ENCODE measurements around the gene ZBTB7C.

ZBTB7C gene

GRCh38 chr18:48183613-48184012 lies 225.6 kb downstream of the ZBTB7C start:
- Histone ChIP-seq H3K27ac (ENCODE audit: low read length) (no peak overlapping the region), H3K9me3 (ENCODE audit: control insufficient read depth, insufficient read depth, low read length) (no peaks in the 10 kb centered on the region), H3K4me1 (ENCODE audit: control insufficient read depth, insufficient read depth, low read length) (peaks cover 2% of the 10 kb centered on the region; the same call in 1 of the 2 replicates), H3K4me3 (ENCODE audit: low read length) (no peak overlapping the region), H3K36me3 (ENCODE audit: control insufficient read depth, insufficient read depth, low read length) (no peaks in the 10 kb centered on the region), H3K27me3 (ENCODE audit: control insufficient read depth, insufficient read depth, low read length) (no peaks in the 10 kb centered on the region)
- no CpG with 5 or more reads among the region's 2 CpGs for WGBS (ENCODE audit: insufficient coverage, insufficient read length)
- no peak for DNase-seq (ENCODE audit: low read depth, low spot score)

- Histone ChIP-seq H3K4me3 (ENCODE audit: low read length) (no peak overlapping the region), H3K4me1 (ENCODE audit: control insufficient read depth, insufficient read depth, low read length) (peaks cover 2% of the 10 kb centered on the region; the same call in 1 of the 2 replicates), H3K36me3 (ENCODE audit: control insufficient read depth, insufficient read depth, low read length) (no peaks in the 10 kb centered on the region), H3K9me3 (ENCODE audit: control insufficient read depth, insufficient read depth, low read length) (no peaks in the 10 kb centered on the region), H3K27me3 (ENCODE audit: control insufficient read depth, insufficient read depth, low read length) (no peaks in the 10 kb centered on the region), H3K27ac (ENCODE audit: low read length) (no peak overlapping the region)
- WGBS (ENCODE audit: insufficient coverage, insufficient read length) = no CpG with 5 or more reads among the region's 3 CpGs
- no peak for DNase-seq (ENCODE audit: low read depth, low spot score)
These were observed 226.4 kb downstream of the ZBTB7C start for GRCh38 chr18:48182779-48183178.

DNA sequence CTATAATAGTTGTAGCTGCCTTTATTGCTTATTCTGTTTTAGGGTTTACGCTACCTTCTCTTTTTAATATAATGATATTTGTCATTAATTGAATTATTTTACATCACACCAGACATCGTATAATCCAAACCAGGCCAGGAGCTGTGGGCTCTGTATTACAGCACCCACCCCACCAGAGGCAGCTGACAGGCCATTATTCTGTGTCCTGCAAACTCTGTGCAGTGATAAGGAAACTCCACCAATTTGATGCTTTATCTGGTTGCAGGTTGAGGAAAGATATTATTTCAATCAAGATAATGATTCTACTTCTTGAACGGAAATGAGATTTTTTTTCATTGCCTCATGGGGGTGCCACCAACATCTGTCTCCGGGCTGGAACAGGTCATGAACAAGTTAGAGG lies 227.3 kb downstream of the ZBTB7C start:
- H3K4me3 ChIP-seq (ENCODE audit: low read length) = no peak overlapping the region
- no peak overlapping the region for H3K27ac ChIP-seq (ENCODE audit: low read length)
- WGBS (ENCODE audit: insufficient coverage, insufficient read length) = no CpG with 5 or more reads among the region's 4 CpGs
- no peaks in the 10 kb centered on the region for H3K9me3 ChIP-seq (ENCODE audit: control insufficient read depth, insufficient read depth, low read length)
- no peaks in the 10 kb centered on the region for H3K27me3 ChIP-seq (ENCODE audit: control insufficient read depth, insufficient read depth, low read length)
- no peak for DNase-seq (ENCODE audit: low read depth, low spot score)
- H3K36me3 ChIP-seq (ENCODE audit: control insufficient read depth, insufficient read depth, low read length) = no peaks in the 10 kb centered on the region
- peaks cover 2% of the 10 kb centered on the region; the same call in 1 of the 2 replicates for H3K4me1 ChIP-seq (ENCODE audit: control insufficient read depth, insufficient read depth, low read length)

DNA sequence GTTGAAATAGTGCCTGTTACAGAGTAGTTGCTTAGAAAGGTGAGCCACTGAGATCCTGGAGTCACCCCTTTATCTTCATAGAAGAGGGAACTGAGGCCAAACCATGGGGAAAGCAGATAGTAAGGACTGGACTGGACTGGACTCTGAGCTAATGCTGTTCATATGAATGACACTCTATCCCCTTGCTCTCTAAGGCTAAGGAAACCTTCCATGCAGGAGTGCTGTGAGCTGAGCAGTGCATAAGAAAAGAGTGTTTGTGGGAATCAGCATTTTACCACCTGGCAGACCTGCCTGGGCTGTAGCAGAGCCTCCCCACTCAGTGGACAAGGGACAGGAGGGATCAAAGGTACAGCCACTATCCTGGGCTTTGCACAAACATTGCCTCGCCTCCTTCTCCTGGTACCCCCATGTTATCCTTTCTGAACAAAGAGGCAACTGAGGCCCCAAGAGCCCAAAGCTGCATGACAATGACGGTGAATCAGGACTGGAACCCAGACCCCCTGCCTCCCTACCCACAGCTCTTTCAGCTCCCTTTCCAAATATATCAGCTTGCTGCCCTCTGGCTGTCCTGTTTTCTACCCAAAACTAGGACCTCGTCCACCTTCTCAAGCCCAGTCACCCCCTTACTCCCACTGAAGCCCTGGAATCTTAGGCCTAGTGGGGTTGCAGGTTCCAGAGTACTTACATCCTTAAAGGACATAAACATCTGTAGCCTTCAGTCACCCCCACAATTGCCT lies 227.9 kb downstream of the ZBTB7C start:
- no CpG with 5 or more reads among the region's 3 CpGs for WGBS (ENCODE audit: insufficient coverage, insufficient read length)
- peaks cover 2% of the 10 kb centered on the region; the same call in 1 of the 2 replicates for H3K4me1 ChIP-seq (ENCODE audit: control insufficient read depth, insufficient read depth, low read length)

GRCh38 chr18:48179666-48180065 lies 229.5 kb downstream of the ZBTB7C start:
- no CpG with 5 or more reads among the region's 2 CpGs for WGBS (ENCODE audit: insufficient coverage, insufficient read length)
- no peaks in the 10 kb centered on the region for H3K9me3 ChIP-seq (ENCODE audit: control insufficient read depth, insufficient read depth, low read length)
- no peaks in the 10 kb centered on the region for H3K27me3 ChIP-seq (ENCODE audit: control insufficient read depth, insufficient read depth, low read length)
- H3K4me1 ChIP-seq (ENCODE audit: control insufficient read depth, insufficient read depth, low read length) = peaks cover 2% of the 10 kb centered on the region; the same call in 1 of the 2 replicates
- H3K36me3 ChIP-seq (ENCODE audit: control insufficient read depth, insufficient read depth, low read length) = no peaks in the 10 kb centered on the region
- no peak overlapping the region for H3K27ac ChIP-seq (ENCODE audit: low read length)
- DNase-seq (ENCODE audit: low read depth, low spot score) = no peak
- no peak overlapping the region for H3K4me3 ChIP-seq (ENCODE audit: low read length)

More for the DNA sequence above, 227.9 kb downstream of the ZBTB7C start:
- DNase-seq (ENCODE audit: low read depth, low spot score) = no peak
- no peaks in the 10 kb centered on the region for H3K9me3 ChIP-seq (ENCODE audit: control insufficient read depth, insufficient read depth, low read length)
- no peaks in the 10 kb centered on the region for H3K36me3 ChIP-seq (ENCODE audit: control insufficient read depth, insufficient read depth, low read length)
- no peak overlapping the region for H3K4me3 ChIP-seq (ENCODE audit: low read length)
- H3K27me3 ChIP-seq (ENCODE audit: control insufficient read depth, insufficient read depth, low read length) = no peaks in the 10 kb centered on the region
- no peak overlapping the region for H3K27ac ChIP-seq (ENCODE audit: low read length)

GRCh38 chr18:48179001-48179400 lies 230.2 kb downstream of the ZBTB7C start:
- DNase-seq (ENCODE audit: low read depth, low spot score) = no peak
- Histone ChIP-seq H3K4me1 (ENCODE audit: control insufficient read depth, insufficient read depth, low read length) (peaks cover 2% of the 10 kb centered on the region; the same call in 1 of the 2 replicates), H3K27me3 (ENCODE audit: control insufficient read depth, insufficient read depth, low read length) (no peaks in the 10 kb centered on the region), H3K36me3 (ENCODE audit: control insufficient read depth, insufficient read depth, low read length) (no peaks in the 10 kb centered on the region), H3K9me3 (ENCODE audit: control insufficient read depth, insufficient read depth, low read length) (no peaks in the 10 kb centered on the region), H3K27ac (ENCODE audit: low read length) (no peak overlapping the region), H3K4me3 (ENCODE audit: low read length) (no peak overlapping the region)
- WGBS (ENCODE audit: insufficient coverage, insufficient read length) = no CpG with 5 or more reads among the region's 3 CpGs

DNA sequence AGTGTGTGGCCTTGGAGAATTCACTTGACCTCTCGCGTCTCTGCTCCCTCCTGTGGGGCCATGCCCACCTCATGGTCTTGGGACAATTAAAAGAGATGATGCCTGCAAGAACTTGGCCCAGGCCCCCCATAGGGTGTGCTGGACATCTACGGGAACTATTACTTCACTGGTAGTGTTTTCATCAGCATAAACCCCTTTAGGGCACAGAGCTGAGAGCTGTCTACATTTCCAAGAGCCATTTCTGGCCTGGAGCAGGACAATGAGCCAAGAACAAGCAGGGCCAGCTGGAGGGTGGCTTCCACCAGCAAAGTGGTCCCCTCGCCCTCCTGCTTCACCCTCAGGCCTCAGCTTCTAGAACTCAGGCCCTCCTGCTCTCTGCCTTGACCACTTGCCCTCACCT lies 232.3 kb downstream of the ZBTB7C start:
- DNase-seq (ENCODE audit: low read depth, low spot score) = no peak
- Histone ChIP-seq H3K27ac (ENCODE audit: low read length) (no peak overlapping the region), H3K9me3 (ENCODE audit: control insufficient read depth, insufficient read depth, low read length) (no peaks in the 10 kb centered on the region), H3K36me3 (ENCODE audit: control insufficient read depth, insufficient read depth, low read length) (no peaks in the 10 kb centered on the region), H3K27me3 (ENCODE audit: control insufficient read depth, insufficient read depth, low read length) (no peaks in the 10 kb centered on the region), H3K4me3 (ENCODE audit: low read length) (no peak overlapping the region), H3K4me1 (ENCODE audit: control insufficient read depth, insufficient read depth, low read length) (peaks cover 2% of the 10 kb centered on the region; the same call in 1 of the 2 replicates)
- WGBS (ENCODE audit: insufficient coverage, insufficient read length) = no CpG with 5 or more reads among the region's 4 CpGs

GRCh38 chr18:48173557-48173956 lies 235.6 kb downstream of the ZBTB7C start:
- DNase-seq (ENCODE audit: low read depth, low spot score) = no peak
- no CpG with 5 or more reads among the region's 2 CpGs for WGBS (ENCODE audit: insufficient coverage, insufficient read length)
- H3K4me3 ChIP-seq (ENCODE audit: low read length) = no peak overlapping the region
- no peaks in the 10 kb centered on the region for H3K27me3 ChIP-seq (ENCODE audit: control insufficient read depth, insufficient read depth, low read length)
- H3K9me3 ChIP-seq (ENCODE audit: control insufficient read depth, insufficient read depth, low read length) = no peaks in the 10 kb centered on the region
- H3K36me3 ChIP-seq (ENCODE audit: control insufficient read depth, insufficient read depth, low read length) = no peaks in the 10 kb centered on the region
- no peak overlapping the region for H3K27ac ChIP-seq (ENCODE audit: low read length)
- H3K4me1 ChIP-seq (ENCODE audit: control insufficient read depth, insufficient read depth, low read length) = no peaks in the 10 kb centered on the region

GRCh38 chr18:48172226-48173006 lies 236.8 kb downstream of the ZBTB7C start:
- WGBS (ENCODE audit: insufficient coverage, insufficient read length) = no CpG with 5 or more reads among the region's 19 CpGs
- Histone ChIP-seq H3K27me3 (ENCODE audit: control insufficient read depth, insufficient read depth, low read length) (no peaks in the 10 kb centered on the region), H3K27ac (ENCODE audit: low read length) (no peak overlapping the region), H3K4me1 (ENCODE audit: control insufficient read depth, insufficient read depth, low read length) (no peaks in the 10 kb centered on the region), H3K4me3 (ENCODE audit: low read length) (no peak overlapping the region), H3K36me3 (ENCODE audit: control insufficient read depth, insufficient read depth, low read length) (no peaks in the 10 kb centered on the region), H3K9me3 (ENCODE audit: control insufficient read depth, insufficient read depth, low read length) (no peaks in the 10 kb centered on the region)
- no peak for DNase-seq (ENCODE audit: low read depth, low spot score)

GRCh38 chr18:48171490-48172188 lies 237.5 kb downstream of the ZBTB7C start:
- no peak overlapping the region for H3K27ac ChIP-seq (ENCODE audit: low read length)
- H3K4me3 ChIP-seq (ENCODE audit: low read length) = no peak overlapping the region
- no peaks in the 10 kb centered on the region for H3K4me1 ChIP-seq (ENCODE audit: control insufficient read depth, insufficient read depth, low read length)
- H3K9me3 ChIP-seq (ENCODE audit: control insufficient read depth, insufficient read depth, low read length) = no peaks in the 10 kb centered on the region
- H3K27me3 ChIP-seq (ENCODE audit: control insufficient read depth, insufficient read depth, low read length) = no peaks in the 10 kb centered on the region
- no CpG with 5 or more reads among the region's 6 CpGs for WGBS (ENCODE audit: insufficient coverage, insufficient read length)
- DNase-seq (ENCODE audit: low read depth, low spot score) = no peak
- no peaks in the 10 kb centered on the region for H3K36me3 ChIP-seq (ENCODE audit: control insufficient read depth, insufficient read depth, low read length)

All from iPS DF 6.9 (cell line).